ENCODE data around the gene NUDT16.

The NUDT16 gene

GRCh38 chr3:131386429-131387165, 5.0 kb downstream of the NUDT16 start:
- DNase-seq = no peak

GRCh38 chr3:131387796-131388489, 6.4 kb downstream of the NUDT16 start:
- no peak for DNase-seq

- no peak for DNase-seq
Measured at GRCh38 chr3:131388490-131388799, 6.9 kb downstream of the NUDT16 start.

- no peak for DNase-seq
Measured at GRCh38 chr3:131390331-131390730, 8.8 kb downstream of the NUDT16 start.

- DNase-seq = no peak
Measured at GRCh38 chr3:131393051-131393450, 11.5 kb downstream of the NUDT16 start.

GRCh38 chr3:131393868-131394267, 12.3 kb downstream of the NUDT16 start:
- DNase-seq = no peak

- DNase-seq = no peak
Measured at GRCh38 chr3:131394400-131394799, 12.8 kb downstream of the NUDT16 start.

GRCh38 chr3:131396170-131396569, 14.6 kb downstream of the NUDT16 start:
- no peak for DNase-seq

- no peak for DNase-seq
Measured at GRCh38 chr3:131397889-131398288, 16.3 kb downstream of the NUDT16 start.

GRCh38 chr3:131401978-131402377, 20.4 kb downstream of the NUDT16 start:
- no peak for DNase-seq

GRCh38 chr3:131402391-131403039, 20.9 kb downstream of the NUDT16 start:
- peak; percentile 15 for DNase-seq

- DNase-seq = no peak
Measured at GRCh38 chr3:131403216-131403895, 21.8 kb downstream of the NUDT16 start.

- no peak for DNase-seq
Measured at GRCh38 chr3:131405411-131405810, 23.8 kb downstream of the NUDT16 start.

GRCh38 chr3:131406274-131406673, 24.7 kb downstream of the NUDT16 start:
- DNase-seq = no peak

GRCh38 chr3:131417751-131418150, 36.2 kb downstream of the NUDT16 start:
- peak; percentile 53 for DNase-seq

- no peak for DNase-seq
Measured at GRCh38 chr3:131421301-131421700, 39.7 kb downstream of the NUDT16 start.

- DNase-seq = no peak
Measured at GRCh38 chr3:131421957-131422498, 40.5 kb downstream of the NUDT16 start.

- no peak for DNase-seq
Measured at GRCh38 chr3:131427226-131427625, 45.7 kb downstream of the NUDT16 start.

- DNase-seq = no peak
Measured at GRCh38 chr3:131431754-131432153, 50.2 kb downstream of the NUDT16 start.

- no peak for DNase-seq
Measured at GRCh38 chr3:131432441-131432840, 50.9 kb downstream of the NUDT16 start.

- no peak for DNase-seq
Measured at GRCh38 chr3:131435000-131435399, 53.4 kb downstream of the NUDT16 start.

Data from retina (tissue), 1 donor.